Rectal smooth muscle tissue (tissue), 1 donor: ENCODE results near the gene GNPTAB.
"Not testable (repeated sequence)": the region's sequence is repeated elsewhere in the genome, so short reads cannot be mapped to it uniquely, and the experiment has no call there.

Experiments
- H3K27ac ChIP-seq: one replicate; pipeline ENCODE4 v1.7.0; 2013; ENCODE audit warnings: low read depth, low read length, inconsistent platforms
- H3K27me3 ChIP-seq: one replicate; pipeline ENCODE4 v1.7.0; 2013; ENCODE audit warnings: low read length; ENCODE audit not compliant: control insufficient read depth, insufficient read depth
- H3K36me3 ChIP-seq: one replicate; pipeline ENCODE4 v1.7.0; 2013; ENCODE audit warnings: low read length; ENCODE audit not compliant: control insufficient read depth, insufficient read depth
- H3K4me1 ChIP-seq: one replicate; pipeline ENCODE4 v1.7.0; 2013; ENCODE audit warnings: low read length; ENCODE audit not compliant: control insufficient read depth, insufficient read depth
- H3K4me3 ChIP-seq: one replicate; pipeline ENCODE4 v1.7.0; 2013; ENCODE audit warnings: low read length
- H3K9ac ChIP-seq: one replicate; pipeline ENCODE4 v1.7.0; 2013; ENCODE audit warnings: low read length

Gene GNPTAB

DNA sequence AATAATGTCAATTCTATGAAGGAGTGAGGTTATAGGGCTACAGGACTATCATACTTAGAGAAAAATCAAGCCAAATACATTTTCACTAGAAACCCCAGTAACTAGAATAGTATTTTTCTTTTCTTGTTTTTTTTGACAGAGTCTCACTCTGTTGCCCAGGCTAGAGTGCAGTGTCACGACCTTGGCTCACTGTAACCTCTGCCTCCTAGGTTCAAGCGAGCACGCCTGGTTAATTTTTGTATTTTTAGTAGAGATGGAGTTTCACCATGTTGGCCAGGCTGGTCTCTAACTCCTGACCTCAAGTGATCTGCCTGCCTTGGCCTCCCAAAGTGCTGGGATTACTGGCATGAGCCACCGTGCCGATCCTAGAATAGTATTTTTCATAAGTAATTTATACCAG lies 96.3 kb downstream of the GNPTAB start:
- not testable (repeated sequence) for H3K27ac ChIP-seq, H3K27me3 ChIP-seq, H3K4me3 ChIP-seq, H3K4me1 ChIP-seq, H3K9ac ChIP-seq
- peaks cover 10% of the 10 kb centered on the region for H3K36me3 ChIP-seq

DNA sequence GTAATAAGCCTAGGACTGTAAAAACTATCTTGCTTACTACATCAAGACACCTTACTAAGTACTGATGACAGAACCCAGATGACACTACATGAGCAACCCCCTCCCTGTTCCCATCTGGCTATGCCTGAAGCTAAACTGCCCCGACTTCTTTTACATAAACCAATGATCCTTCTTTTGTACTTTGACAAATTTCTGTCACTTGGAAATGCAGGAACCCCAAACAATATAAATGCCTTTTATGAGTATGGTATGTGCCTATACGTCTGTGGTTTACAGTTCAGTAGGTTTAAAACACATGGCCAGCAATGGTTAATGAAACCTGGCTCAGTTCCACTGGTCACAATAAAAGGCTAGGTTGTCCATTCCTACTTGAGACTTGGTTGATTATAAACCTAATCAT lies 97.6 kb downstream of the GNPTAB start:
- H3K4me1 ChIP-seq, result no peaks in the 10 kb centered on the region
- H3K4me3 ChIP-seq, result no peak overlapping the region
- no peak overlapping the region for H3K9ac ChIP-seq
- H3K27ac ChIP-seq, result no peak overlapping the region
- H3K27me3 ChIP-seq, result no peaks in the 10 kb centered on the region
- H3K36me3 ChIP-seq, result peaks cover 3% of the 10 kb centered on the region

GRCh38 chr12:101732318-101732717 lies 98.4 kb downstream of the GNPTAB start:
- Histone ChIP-seq H3K4me1 (no peaks in the 10 kb centered on the region), H3K9ac (no peak overlapping the region), H3K36me3 (peaks cover 3% of the 10 kb centered on the region), H3K27ac (no peak overlapping the region), H3K4me3 (no peak overlapping the region), H3K27me3 (no peaks in the 10 kb centered on the region)

DNA sequence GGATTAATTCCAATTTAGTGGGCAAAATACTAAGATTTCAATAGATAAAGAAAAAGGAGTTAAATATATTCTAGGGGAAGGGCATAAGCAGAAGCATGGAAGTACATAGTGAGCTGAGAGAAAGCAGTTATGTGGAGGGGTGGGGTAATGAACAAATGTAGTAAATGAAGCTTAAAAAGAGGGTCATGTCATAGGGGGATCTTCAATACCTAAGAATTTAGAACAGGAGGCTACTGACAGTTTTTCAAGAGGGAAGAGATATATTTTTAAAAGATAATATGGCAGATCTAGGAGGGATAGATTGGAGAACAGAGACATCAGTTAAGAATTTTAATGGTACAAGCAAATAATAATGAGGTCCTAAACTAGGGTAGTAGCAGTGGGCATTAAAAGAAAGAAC lies 100.9 kb downstream of the GNPTAB start:
- Histone ChIP-seq H3K27ac (no peak overlapping the region), H3K4me1 (no peaks in the 10 kb centered on the region), H3K9ac (no peak overlapping the region), H3K4me3 (no peak overlapping the region), H3K36me3 (peaks cover 3% of the 10 kb centered on the region), H3K27me3 (no peaks in the 10 kb centered on the region)

GRCh38 chr12:101727098-101727497 lies 103.7 kb downstream of the GNPTAB start:
- Histone ChIP-seq H3K27ac (no peak overlapping the region), H3K4me3 (no peak overlapping the region), H3K27me3 (no peaks in the 10 kb centered on the region), H3K9ac (no peak overlapping the region), H3K4me1 (no peaks in the 10 kb centered on the region), H3K36me3 (no peaks in the 10 kb centered on the region)

DNA sequence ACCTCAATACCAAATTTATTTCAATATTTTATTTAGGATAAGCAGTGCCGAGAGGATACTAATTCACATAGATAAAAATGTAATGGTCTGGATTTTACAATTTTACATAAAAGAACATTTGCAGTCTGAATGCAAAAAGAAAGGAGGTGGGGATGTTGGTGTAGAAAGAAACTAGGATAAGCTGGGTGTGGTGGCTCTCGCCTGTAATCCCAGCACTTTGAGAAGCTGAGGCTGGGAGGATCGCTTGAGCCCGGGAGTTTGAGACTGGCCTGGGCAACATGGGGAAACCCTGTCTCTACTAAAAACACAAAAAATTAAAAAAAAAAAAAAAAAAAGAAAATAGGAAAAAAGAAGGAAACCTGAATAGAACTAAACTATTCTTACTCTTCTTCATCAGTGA lies 108.4 kb downstream of the GNPTAB start:
- no peaks in the 10 kb centered on the region for H3K27me3 ChIP-seq
- no peaks in the 10 kb centered on the region for H3K36me3 ChIP-seq
- no peaks in the 10 kb centered on the region for H3K4me1 ChIP-seq
- no peak overlapping the region for H3K4me3 ChIP-seq
- H3K27ac ChIP-seq, result no peak overlapping the region
- H3K9ac ChIP-seq, result no peak overlapping the region

DNA sequence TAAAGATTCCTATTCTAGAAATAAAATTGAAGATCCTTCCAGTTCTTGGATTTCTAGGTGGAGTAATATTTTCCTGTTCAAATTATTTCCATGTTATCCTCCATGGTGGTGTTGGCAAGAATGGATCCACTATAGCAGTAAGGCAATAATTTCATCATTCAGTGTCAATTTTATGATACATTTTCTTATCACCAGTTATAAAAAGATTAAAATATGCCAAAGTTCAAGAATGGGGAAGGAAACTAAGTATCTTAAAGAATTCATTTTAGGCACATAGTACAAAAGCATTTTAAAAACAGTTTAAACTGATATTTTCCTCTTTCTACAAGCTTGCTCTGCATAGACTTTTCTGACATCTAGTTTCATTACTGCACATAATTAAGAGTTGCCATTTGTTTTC lies 110.6 kb downstream of the GNPTAB start:
- no peaks in the 10 kb centered on the region for H3K4me1 ChIP-seq
- H3K36me3 ChIP-seq, result no peaks in the 10 kb centered on the region
- no peak overlapping the region for H3K9ac ChIP-seq
- H3K4me3 ChIP-seq, result no peak overlapping the region
- no peak overlapping the region for H3K27ac ChIP-seq
- no peaks in the 10 kb centered on the region for H3K27me3 ChIP-seq

- Histone ChIP-seq H3K27ac (no peak overlapping the region), H3K4me1 (no peaks in the 10 kb centered on the region), H3K4me3 (no peak overlapping the region), H3K9ac (no peak overlapping the region), H3K27me3 (no peaks in the 10 kb centered on the region), H3K36me3 (no peaks in the 10 kb centered on the region)
Observed at GRCh38 chr12:101719566-101719965, 111.2 kb downstream of the GNPTAB start.

- H3K27ac ChIP-seq, result no peak overlapping the region
- no peak overlapping the region for H3K9ac ChIP-seq
- H3K4me1 ChIP-seq, result no peaks in the 10 kb centered on the region
- H3K4me3 ChIP-seq, result no peak overlapping the region
- no peaks in the 10 kb centered on the region for H3K36me3 ChIP-seq
- no peaks in the 10 kb centered on the region for H3K27me3 ChIP-seq
Observed at GRCh38 chr12:101714877-101715444, 115.8 kb downstream of the GNPTAB start.

DNA sequence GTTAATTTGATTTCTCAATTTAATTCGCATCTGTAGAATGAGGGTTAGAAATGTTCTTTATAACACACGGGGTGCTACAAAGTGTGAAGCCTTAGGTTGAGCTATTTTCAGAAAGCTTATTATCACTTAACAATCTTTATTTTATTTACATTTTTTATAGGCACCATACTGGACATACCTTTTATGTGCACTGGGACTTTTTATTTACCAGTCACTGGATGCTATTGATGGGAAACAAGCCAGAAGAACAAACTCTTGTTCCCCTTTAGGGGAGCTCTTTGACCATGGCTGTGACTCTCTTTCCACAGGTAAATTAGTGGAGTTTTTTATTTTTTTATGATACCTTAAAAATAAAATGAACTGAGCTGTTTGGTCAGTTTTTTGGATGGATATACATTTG lies 116.8 kb downstream of the GNPTAB start:
- Histone ChIP-seq H3K27me3 (no peaks in the 10 kb centered on the region), H3K9ac (no peak overlapping the region), H3K4me1 (no peaks in the 10 kb centered on the region), H3K27ac (no peak overlapping the region), H3K4me3 (no peak overlapping the region), H3K36me3 (no peaks in the 10 kb centered on the region)

- no peak overlapping the region for H3K27ac ChIP-seq
Observed at GRCh38 chr12:101713059-101713682, 117.6 kb downstream of the GNPTAB start.

GRCh38 chr12:101710288-101710687 lies 120.5 kb downstream of the GNPTAB start:
- Histone ChIP-seq H3K4me1 (no peaks in the 10 kb centered on the region), H3K27me3 (no peaks in the 10 kb centered on the region), H3K4me3 (no peak overlapping the region), H3K36me3 (no peaks in the 10 kb centered on the region), H3K27ac (no peak overlapping the region), H3K9ac (no peak overlapping the region)

More at GRCh38 chr12:101713059-101713682, 117.6 kb downstream of the GNPTAB start:
- Histone ChIP-seq H3K4me3 (no peak overlapping the region), H3K9ac (no peak overlapping the region), H3K36me3 (no peaks in the 10 kb centered on the region), H3K4me1 (no peaks in the 10 kb centered on the region), H3K27me3 (no peaks in the 10 kb centered on the region)

DNA sequence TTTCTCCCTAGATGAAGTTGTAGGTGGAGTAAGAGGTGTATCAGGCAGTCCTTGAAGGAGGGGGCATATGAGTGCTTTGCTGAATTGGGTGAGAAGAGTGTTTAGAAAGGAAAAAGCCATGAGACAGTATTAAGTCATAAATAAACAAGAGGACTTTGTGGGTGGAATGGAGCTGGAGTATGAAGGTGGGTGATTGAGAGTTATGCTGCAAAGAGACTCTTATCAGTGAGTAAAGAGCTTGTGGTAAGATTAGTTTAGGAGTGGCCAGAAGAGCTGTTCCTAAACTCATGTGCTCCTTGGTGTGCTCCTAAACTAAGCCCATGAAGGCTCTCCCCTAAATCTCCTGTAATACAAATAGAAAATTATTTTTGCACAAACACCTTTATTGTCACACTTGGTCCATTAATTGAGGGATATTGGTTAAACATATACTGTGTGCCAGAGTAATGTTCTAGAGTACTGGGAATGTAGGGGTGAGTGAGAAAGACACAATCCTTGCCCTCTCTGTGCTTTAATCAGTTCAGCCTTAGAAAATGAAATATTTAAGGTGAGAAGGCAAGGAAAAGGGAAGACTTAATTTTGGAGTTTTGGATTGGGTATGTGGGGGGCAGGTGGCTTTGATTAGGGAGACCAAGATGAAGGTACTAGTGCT lies 123.5 kb downstream of the GNPTAB start:
- Histone ChIP-seq H3K27ac (no peak overlapping the region), H3K4me3 (no peak overlapping the region), H3K4me1 (no peaks in the 10 kb centered on the region), H3K27me3 (no peaks in the 10 kb centered on the region), H3K36me3 (no peaks in the 10 kb centered on the region), H3K9ac (no peak overlapping the region)
